ENCODE results near the gene DHPS.

DNA sequence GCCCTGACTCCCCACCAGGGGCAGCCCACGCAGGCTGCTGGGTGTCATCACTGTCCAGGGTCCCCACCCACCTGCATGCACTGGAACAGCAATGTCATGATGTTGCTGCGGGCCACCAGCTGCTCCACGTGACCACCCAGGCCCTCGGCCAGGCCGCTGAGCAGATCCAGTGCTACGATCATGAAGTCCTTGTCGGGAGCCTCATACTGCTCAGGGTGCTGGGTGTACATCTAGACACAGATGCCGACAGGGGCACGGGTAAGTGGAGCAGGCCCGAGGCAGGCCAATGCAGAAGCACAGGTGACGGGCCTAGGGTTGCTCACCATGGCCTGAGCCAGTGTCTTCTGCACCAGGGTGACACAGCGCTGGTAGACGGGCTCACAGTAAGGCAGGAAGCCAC, 23.5 kb upstream of the DHPS start:
- TF ChIP-seq, protein P1, sequence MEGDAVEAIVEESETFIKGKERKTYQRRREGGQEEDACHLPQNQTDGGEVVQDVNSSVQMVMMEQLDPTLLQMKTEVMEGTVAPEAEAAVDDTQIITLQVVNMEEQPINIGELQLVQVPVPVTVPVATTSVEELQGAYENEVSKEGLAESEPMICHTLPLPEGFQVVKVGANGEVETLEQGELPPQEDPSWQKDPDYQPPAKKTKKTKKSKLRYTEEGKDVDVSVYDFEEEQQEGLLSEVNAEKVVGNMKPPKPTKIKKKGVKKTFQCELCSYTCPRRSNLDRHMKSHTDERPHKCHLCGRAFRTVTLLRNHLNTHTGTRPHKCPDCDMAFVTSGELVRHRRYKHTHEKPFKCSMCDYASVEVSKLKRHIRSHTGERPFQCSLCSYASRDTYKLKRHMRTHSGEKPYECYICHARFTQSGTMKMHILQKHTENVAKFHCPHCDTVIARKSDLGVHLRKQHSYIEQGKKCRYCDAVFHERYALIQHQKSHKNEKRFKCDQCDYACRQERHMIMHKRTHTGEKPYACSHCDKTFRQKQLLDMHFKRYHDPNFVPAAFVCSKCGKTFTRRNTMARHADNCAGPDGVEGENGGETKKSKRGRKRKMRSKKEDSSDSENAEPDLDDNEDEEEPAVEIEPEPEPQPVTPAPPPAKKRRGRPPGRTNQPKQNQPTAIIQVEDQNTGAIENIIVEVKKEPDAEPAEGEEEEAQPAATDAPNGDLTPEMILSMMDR (conservative IDR thresholded peaks at IDR 0.05; ENCODE audit: low read depth, low read length), result no peak
- no peak for TF ChIP-seq EZH2 (IDR thresholded peaks at IDR 0.05; ENCODE audit: low read length, unreplicated experiment)
